SK-N-MC (cell line): ENCODE measurements around the gene PARP8.
"Not testable (repeated sequence)": the region's sequence is repeated elsewhere in the genome, so short reads cannot be mapped to it uniquely, and the experiment has no call there.

Experiments used
- DNase-seq: peaks from one replicate; pipeline ENCODE4 v3.0.0-alpha.2; 2011; ENCODE audit warnings: low read depth, low spot score
- H3K27ac ChIP-seq: fragments of 200-600 bp; sonication (generic); 2 replicates; pipeline ENCODE4 v1.5.1; 2016; ENCODE audit warnings: mixed run types
- H3K36me3 ChIP-seq: fragments of 200-600 bp; sonication (generic); 2 replicates; pipeline ENCODE4 v1.6.1; 2017; ENCODE audit warnings: antibody characterized with exemption, low read length, mixed read lengths; ENCODE audit not compliant: insufficient read depth
- H3K4me3 ChIP-seq: fragments of 200-600 bp; sonication (generic); 2 replicates; pipeline ENCODE4 v1.5.1; 2016
- H3K9ac ChIP-seq: fragments of 200-600 bp; sonication (generic); 2 replicates; pipeline ENCODE4 v1.8.0; 2017; ENCODE audit warnings: mixed run types, mixed read lengths; ENCODE audit not compliant: insufficient read length
- H3K9me3 ChIP-seq: fragments of 200-600 bp; sonication (generic); 2 replicates; pipeline ENCODE4 v1.6.1; 2017; ENCODE audit warnings: low read depth, mild to moderate bottlenecking, antibody characterized with exemption, low read length, moderate library complexity, mixed read lengths
- EZH2 ChIP-seq: fragments of 200-600 bp; sonication (generic); IDR thresholded peaks from one replicate; pipeline ENCODE4 v1.6.1; 2017; ENCODE audit warnings: antibody characterized with exemption
- FOXP2 ChIP-seq: optimal IDR thresholded peaks from 2 replicates; pipeline ENCODE3; 2011; ENCODE audit warnings: mild to moderate bottlenecking, moderate library complexity; ENCODE audit not compliant: insufficient read depth; ENCODE audit errors: extremely low read length, control extremely low read depth
- POLR2AphosphoS5 ChIP-seq: IDR thresholded peaks from 2 replicates; pipeline ENCODE4 v1.6.1; 2012; ENCODE audit warnings: mild to moderate bottlenecking, low read depth, low read length, borderline replicate concordance

PARP8 gene

DNA sequence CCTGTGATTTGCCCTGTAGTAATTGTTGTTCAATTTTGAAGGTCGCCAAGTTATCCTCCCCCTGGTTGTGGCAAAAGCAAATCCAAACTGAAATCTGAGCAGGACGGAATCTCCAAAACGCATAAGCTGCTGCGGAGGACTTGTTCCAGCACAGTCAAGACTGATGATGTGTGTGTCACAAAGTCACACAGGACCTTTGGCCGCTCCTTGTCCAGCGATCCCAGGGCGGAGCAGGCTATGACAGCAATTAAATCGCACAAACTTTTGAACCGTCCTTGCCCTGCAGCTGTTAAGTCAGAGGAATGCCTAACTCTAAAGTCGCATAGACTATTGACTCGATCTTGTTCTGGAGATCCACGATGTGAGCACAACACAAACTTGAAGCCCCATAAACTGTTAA is 128.4 kb downstream of the PARP8 start:
- no peak for DNase-seq
- Histone ChIP-seq H3K9ac (no peak overlapping the region), H3K27ac (no peak overlapping the region), H3K9me3 (no peaks in the 10 kb centered on the region), H3K4me3 (no peak overlapping the region), H3K36me3 (no peaks in the 10 kb centered on the region)
- TF ChIP-seq POLR2AphosphoS5 (no peak), FOXP2 (no peak), EZH2 (no peak)

DNA sequence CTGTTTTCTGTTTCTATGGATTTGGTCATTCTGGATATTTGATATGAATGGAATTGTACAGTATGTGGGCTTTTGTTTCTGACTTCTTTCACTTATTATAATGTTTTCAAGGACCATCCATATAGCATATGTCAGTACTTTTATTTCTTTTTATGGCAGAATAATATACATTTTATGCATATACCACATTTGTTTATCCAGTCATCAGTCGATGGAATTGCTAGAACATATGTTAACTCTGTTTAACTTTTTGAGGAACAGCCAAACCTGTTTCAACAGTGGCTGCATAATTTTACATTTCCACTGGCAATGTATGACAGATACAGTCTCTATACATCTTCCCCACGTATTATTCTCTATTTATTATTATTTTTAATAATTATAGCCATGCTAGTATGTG is 131.6 kb downstream of the PARP8 start:
- Histone ChIP-seq H3K27ac (no peak overlapping the region), H3K9ac (no peak overlapping the region), H3K36me3 (no peaks in the 10 kb centered on the region), H3K4me3 (no peak overlapping the region), H3K9me3 (no peaks in the 10 kb centered on the region)
- no peak for DNase-seq
- TF ChIP-seq FOXP2, result no peak

GRCh38 chr5:50799596-50799995 is 133.2 kb downstream of the PARP8 start:
- TF ChIP-seq POLR2AphosphoS5 (no peak), EZH2 (no peak), FOXP2 (no peak)
- Histone ChIP-seq H3K9ac (no peak overlapping the region), H3K9me3 (no peaks in the 10 kb centered on the region), H3K4me3 (no peak overlapping the region), H3K27ac (no peak overlapping the region), H3K36me3 (no peaks in the 10 kb centered on the region; the same call in 1 of the 2 replicates)
- DNase-seq, result no peak

DNA sequence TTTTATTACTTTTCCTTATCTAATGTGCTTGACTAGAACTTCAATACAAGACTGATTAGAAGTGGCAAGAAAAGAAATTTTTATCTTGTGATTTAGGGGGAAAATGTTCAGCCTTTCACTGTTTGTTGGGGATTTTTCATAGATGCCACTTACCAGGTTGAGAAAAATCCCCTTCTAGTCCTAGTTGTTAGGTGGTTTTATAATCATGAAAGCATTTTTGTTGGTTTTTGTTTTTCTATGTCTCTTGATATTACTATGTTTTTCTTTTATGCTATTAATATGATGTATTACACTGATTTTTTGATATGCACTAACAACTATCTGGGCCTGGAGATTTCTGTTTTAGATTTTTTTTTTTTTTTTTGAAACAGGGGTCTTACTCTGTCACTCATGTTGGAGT is 134.0 kb downstream of the PARP8 start:
- TF ChIP-seq EZH2 (no peak), POLR2AphosphoS5 (no peak), FOXP2 (no peak)
- Histone ChIP-seq H3K9me3 (no peaks in the 10 kb centered on the region), H3K36me3 (no peaks in the 10 kb centered on the region; the same call in 1 of the 2 replicates), H3K4me3 (no peak overlapping the region), H3K9ac (no peak overlapping the region), H3K27ac (no peak overlapping the region)
- no peak for DNase-seq

DNA sequence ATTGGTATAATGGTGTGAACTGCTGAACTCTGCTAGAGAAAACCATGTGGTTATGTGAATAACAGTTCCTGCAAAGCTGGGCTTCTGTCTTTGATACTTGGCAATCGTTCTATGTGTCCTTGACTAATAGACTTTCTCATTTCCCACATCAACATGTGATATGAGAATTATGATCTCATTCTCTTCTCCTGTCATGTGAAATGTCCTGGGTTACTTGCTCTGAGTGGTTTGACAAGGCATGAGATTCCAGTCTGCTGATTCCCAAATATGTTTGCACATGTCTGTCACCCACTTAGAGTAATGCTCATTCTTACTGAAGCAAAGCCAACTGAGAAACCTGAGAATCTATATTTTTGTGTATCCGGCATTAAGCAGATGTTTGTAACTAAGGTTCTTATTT is 141.2 kb downstream of the PARP8 start:
- DNase-seq, result no peak
- TF ChIP-seq POLR2AphosphoS5, result no peak
- TF ChIP-seq EZH2, result no peak
- no peak for TF ChIP-seq FOXP2
- Histone ChIP-seq H3K36me3 (no peaks in the 10 kb centered on the region; the same call in 1 of the 2 replicates), H3K9me3 (no peaks in the 10 kb centered on the region), H3K4me3 (no peak overlapping the region), H3K9ac (no peak overlapping the region), H3K27ac (no peak overlapping the region)

DNA sequence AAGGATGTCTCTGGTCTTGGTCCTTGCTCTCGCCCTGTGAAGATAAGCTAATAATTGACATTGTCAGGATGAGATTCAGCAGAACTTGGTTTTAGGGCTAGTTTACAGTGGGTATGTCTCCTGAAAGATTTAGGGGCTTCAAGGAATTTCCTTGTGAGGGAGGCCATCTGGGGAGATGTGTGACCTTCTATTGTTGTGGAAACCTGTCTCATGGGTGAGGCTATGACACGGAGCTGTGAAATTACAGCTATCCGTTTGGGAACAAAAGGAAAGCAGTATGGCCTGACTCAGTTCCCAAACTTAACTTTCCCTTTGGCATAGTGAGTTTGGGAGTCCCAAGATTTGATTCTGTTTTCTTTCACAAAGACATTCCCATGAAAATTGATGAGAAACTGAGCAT is 142.0 kb downstream of the PARP8 start:
- no peak for DNase-seq
- H3K9me3 ChIP-seq, result no peaks in the 10 kb centered on the region
- no peaks in the 10 kb centered on the region; the same call in 1 of the 2 replicates for H3K36me3 ChIP-seq
- H3K4me3 ChIP-seq, result no peak overlapping the region
- no peak overlapping the region for H3K9ac ChIP-seq
- H3K27ac ChIP-seq, result no peak overlapping the region
- TF ChIP-seq EZH2 (no peak), FOXP2 (no peak)

GRCh38 chr5:50811746-50812145 is 145.3 kb downstream of the PARP8 start:
- not testable (repeated sequence) for H3K9me3 ChIP-seq, H3K4me3 ChIP-seq, H3K27ac ChIP-seq, H3K36me3 ChIP-seq, DNase-seq, H3K9ac ChIP-seq

- no peak overlapping the region for H3K9ac ChIP-seq
- no peak overlapping the region for H3K27ac ChIP-seq
- H3K4me3 ChIP-seq, result no peak overlapping the region
- no peaks in the 10 kb centered on the region for H3K36me3 ChIP-seq
- DNase-seq, result no peak
- no peaks in the 10 kb centered on the region for H3K9me3 ChIP-seq
- TF ChIP-seq EZH2 (no peak), FOXP2 (no peak), POLR2AphosphoS5 (no peak)
These were observed 147.3 kb downstream of the PARP8 start for GRCh38 chr5:50813691-50814090.

GRCh38 chr5:50814556-50814955 is 148.1 kb downstream of the PARP8 start:
- no peak overlapping the region for H3K27ac ChIP-seq
- no peak overlapping the region for H3K4me3 ChIP-seq
- H3K9ac ChIP-seq, result no peak overlapping the region
- no peak for DNase-seq
- TF ChIP-seq POLR2AphosphoS5 (no peak), FOXP2 (no peak), EZH2 (no peak)
- H3K36me3 ChIP-seq, result no peaks in the 10 kb centered on the region
- H3K9me3 ChIP-seq, result no peaks in the 10 kb centered on the region

DNA sequence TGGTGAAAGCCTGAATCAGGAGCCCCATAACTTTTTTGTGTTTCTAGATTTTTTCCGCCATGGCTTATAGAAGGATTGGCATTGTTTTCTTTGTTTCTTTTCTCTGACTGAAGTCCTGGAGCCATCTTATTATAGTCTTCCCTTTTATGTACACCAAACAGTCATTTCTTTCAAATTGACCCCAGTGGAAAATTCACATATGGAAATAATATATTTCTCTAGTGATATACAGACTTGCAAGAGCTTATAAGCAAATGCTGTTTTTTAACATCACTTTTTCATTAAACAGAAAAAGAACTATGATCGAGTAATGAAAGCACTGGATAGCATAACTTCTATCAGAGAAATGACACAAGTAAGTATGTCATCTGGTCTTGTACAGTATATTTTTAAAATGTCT is 155.6 kb downstream of the PARP8 start:
- H3K9ac ChIP-seq, result no peak overlapping the region
- no peak overlapping the region for H3K4me3 ChIP-seq
- no peak for DNase-seq
- H3K36me3 ChIP-seq, result no peaks in the 10 kb centered on the region
- no peak for TF ChIP-seq POLR2AphosphoS5
- TF ChIP-seq EZH2, result no peak
- no peak for TF ChIP-seq FOXP2
- no peaks in the 10 kb centered on the region for H3K9me3 ChIP-seq
- H3K27ac ChIP-seq, result no peak overlapping the region
